Measurements from ENCODE around the gene POU3F1. TPM values are rescaled to one million over a fixed set of nuclear protein-coding genes. Genes with fewer than 3 reads are reported as not detected.
A peak's percentile ranks its signal among the peaks of the same experiment; 100 is the strongest.

POU3F1 gene
- total and polyA plus RNA-seq, 3 experiments from 2014 or later = 0.09 to 0.57 (median 0.44) TPM

DNA sequence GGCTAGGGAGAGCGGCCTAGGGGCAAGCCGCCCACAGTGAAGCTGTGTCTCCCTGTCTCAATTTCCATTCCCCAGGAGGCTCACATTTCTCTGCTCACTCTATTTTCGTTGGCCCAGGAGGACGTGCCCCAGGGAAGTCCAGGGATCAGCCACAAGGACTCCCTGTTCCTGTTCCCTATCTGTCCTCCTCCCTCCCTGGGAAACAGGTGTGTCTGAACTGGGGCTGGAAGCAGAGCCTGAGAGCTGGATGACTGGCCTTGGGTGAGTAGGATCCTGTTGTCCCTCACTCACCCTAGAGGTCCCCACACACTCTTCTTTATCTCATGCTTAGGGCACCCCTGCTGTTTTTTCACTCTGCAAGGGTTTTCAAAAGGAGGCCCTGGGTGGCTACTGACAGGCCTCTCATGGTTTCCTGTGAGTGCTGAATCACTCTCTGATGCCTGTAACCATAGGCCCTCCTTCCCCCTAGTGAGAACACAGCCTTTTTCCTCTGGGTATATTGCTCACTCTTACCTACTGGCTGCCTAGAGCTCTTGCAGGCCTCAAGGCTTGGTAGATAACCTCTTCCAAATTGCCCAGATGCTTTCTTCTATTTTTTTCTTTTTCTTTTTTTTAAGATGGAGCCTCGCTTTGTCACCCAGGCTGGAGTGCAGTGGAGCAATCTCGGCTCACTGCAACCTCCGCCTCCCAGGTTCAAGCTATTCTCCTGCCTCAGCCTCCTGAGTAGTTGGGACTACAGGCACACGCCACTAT is 37.3 kb downstream of the POU3F1 start:
- peak overlapping the region; percentile 67 for H3K27ac ChIP-seq (ENCODE audit: low read depth, low read length)
- Mint-ChIP-seq H3K9me3 (no peaks in the 10 kb centered on the region), H3K4me1 (peaks cover 54 to 60% (median 55%) of the 10 kb centered on the region in 3 donors), H3K4me3 (peak overlapping the region in 5 of 7 donors; percentile 19 to 77 (median 37)), H3K27ac (peak overlapping the region; percentile 72 to 97 (median 92)), H3K27me3 (peaks cover 2 to 4% of the 10 kb centered on the region in 2 donors), H3K36me3 (peaks cover 0 to 9% (median 0%) of the 10 kb centered on the region in 3 donors)
- peaks cover 49% of the 10 kb centered on the region for H3K4me1 ChIP-seq (ENCODE audit: insufficient read depth, low read length)
- no peaks in the 10 kb centered on the region for H3K36me3 ChIP-seq (ENCODE audit: insufficient read depth, low read length)
- ChIA-PET CTCF (interaction anchor here (1.1 to 2.2 kb wide), 3 partner anchors 14 to 150 kb away, joined by 3 to 10 read pairs (median 3); partner anchors contain the start of gene MTF1), POLR2A (interaction anchor here (1.4 kb wide), 1 partner anchor 12 kb away, joined by 3 read pairs; no protein-coding TSS in a partner anchor)
- peak in 4 of 5 donors; percentile 22 to 60 (median 52) for DNase-seq
- no peaks in the 10 kb centered on the region for H3K27me3 ChIP-seq (ENCODE audit: insufficient read depth, low read length, poor library complexity, severe bottlenecking)
- no peak overlapping the region for H3K4me3 ChIP-seq (ENCODE audit: low read length)
- H3K9me3 ChIP-seq (ENCODE audit: low read length) = no peaks in the 10 kb centered on the region

DNA sequence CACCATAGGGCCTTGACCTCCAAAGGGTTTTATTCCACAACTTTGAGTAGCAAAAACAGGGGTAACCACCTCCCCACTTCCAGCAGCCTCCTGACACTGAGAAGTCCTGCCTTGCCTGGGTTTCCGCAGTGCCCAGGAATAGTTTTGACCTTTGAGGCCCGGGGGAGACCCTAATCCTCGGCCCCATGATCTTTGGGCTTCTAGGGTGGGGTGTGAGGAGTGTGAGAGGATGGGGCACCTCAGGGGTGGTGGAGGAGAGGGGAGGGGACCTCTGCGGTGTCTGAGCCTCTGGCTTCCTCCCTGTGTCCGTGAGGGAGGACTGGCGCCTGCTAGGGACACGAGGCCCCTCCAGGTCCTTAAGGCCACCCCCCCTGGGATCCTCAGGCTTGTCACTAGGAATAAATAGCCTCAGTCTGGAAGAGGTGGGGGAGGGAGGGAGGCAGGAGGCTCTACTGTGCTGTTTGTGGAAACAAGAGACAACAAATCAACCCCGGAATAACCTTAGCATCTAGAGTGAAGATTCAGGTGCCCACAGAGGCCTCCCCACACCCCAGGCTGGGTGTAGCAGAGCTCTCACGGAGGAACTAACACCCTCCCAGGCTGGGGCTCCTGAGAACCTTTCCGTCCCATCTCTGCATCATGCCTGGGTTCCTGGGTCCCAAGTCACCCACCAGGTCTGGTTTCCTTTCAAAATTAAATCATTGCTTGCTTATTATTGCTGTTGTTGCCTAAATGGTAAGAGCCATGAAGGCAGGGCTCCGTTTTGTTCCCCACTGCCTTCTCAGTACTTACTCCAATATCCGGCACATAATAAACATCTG is 40.4 kb downstream of the POU3F1 start:
- POLR2A ChIA-PET = no interaction called here
- H3K36me3 ChIP-seq (ENCODE audit: insufficient read depth, low read length) = no peaks in the 10 kb centered on the region
- peaks cover 35% of the 10 kb centered on the region for H3K4me1 ChIP-seq (ENCODE audit: insufficient read depth, low read length)
- H3K27ac ChIP-seq (ENCODE audit: low read depth, low read length) = peak overlapping the region; percentile 14
- CTCF ChIA-PET = interaction anchor here (1.4 kb wide), 1 partner anchor 16 kb away, joined by 3 read pairs; no protein-coding TSS in a partner anchor
- Mint-ChIP-seq H3K36me3 (no peaks in the 10 kb centered on the region), H3K4me3 (peak overlapping the region; percentile 65 to 84 (median 79)), H3K27me3 (peaks cover 0 to 11% of the 10 kb centered on the region in 2 donors), H3K27ac (peak overlapping the region; percentile 68 to 95 (median 82)), H3K4me1 (peaks cover 39 to 49% (median 41%) of the 10 kb centered on the region in 3 donors), H3K9me3 (no peaks in the 10 kb centered on the region)
- DNase-seq = no peak
- no peaks in the 10 kb centered on the region for H3K9me3 ChIP-seq (ENCODE audit: low read length)
- no peaks in the 10 kb centered on the region for H3K27me3 ChIP-seq (ENCODE audit: insufficient read depth, low read length, poor library complexity, severe bottlenecking)
- H3K4me3 ChIP-seq (ENCODE audit: low read length) = no peak overlapping the region

DNA sequence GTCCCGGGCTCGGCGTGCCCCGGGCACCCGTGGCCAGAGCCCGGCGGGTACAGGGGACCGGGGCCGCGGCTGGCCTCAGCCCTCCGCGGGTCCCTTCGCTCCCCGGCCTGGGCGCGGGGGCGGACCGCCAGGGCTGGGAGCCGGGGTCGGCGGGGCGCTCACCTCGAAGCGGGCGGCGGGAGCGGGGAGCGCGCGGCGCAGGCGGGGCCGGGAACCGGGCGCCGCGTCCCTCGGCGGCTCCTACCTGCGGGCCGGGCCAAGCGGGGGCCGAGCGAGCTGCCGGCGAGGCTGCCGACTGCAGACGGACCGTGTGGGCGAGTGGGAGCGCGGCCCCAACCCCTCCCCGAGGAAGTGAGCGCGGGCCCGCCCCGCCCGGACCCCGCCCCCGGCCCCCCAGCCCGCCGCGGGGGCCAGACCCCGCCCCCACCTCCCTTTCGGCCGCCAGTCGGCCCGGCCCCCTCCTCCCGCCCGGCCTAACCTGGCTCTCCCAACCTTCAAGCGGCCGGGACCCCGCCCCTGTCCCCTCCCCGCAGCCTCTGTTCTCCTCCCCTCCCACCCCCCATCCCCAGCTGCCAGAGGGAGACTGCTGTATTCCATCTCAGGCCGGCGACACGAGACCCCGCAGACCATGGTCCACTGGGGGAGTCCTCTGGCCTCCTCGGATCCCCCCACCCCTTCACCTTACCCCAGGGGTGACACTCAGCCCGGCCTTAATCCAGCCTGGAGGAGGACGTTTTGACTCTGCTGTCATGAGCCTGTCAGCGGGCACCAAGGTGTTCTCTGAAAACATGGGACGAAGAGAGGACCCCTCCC is 41.2 kb downstream of the POU3F1 start, which contains the start of gene FHL3:
TSS of gene FHL3 (minus strand) at position 320 of the 813 bp plus-strand sequence. CDS start 6,102 bp downstream, outside the sequence.
- Mint-ChIP-seq H3K27me3 (peaks cover 0 to 11% of the 10 kb centered on the region in 2 donors), H3K4me1 (peaks cover 37 to 51% (median 40%) of the 10 kb centered on the region in 3 donors), H3K36me3 (no peaks in the 10 kb centered on the region), H3K9me3 (no peaks in the 10 kb centered on the region), H3K4me3 (peak within 1 kb of the TSS; percentile 72 to 93 (median 86)), H3K27ac (peak within 1 kb of the TSS; percentile 68 to 96 (median 85))
- H3K4me3 ChIP-seq (ENCODE audit: low read length) = peak within 1 kb of the TSS; percentile 61
- no peaks in the 10 kb centered on the region for H3K27me3 ChIP-seq (ENCODE audit: insufficient read depth, low read length, poor library complexity, severe bottlenecking)
- peaks cover 34% of the 10 kb centered on the region for H3K4me1 ChIP-seq (ENCODE audit: insufficient read depth, low read length)
- ChIA-PET CTCF (no interaction called here), POLR2A (no interaction called here)
- no peaks in the 10 kb centered on the region for H3K36me3 ChIP-seq (ENCODE audit: insufficient read depth, low read length)
- DNase-seq = peak in 3 of 5 donors; percentile 41 to 57 (median 57)
- peak within 1 kb of the TSS; percentile 75 for H3K27ac ChIP-seq (ENCODE audit: low read depth, low read length)
- no peaks in the 10 kb centered on the region for H3K9me3 ChIP-seq (ENCODE audit: low read length)

- Mint-ChIP-seq H3K4me1 (peaks cover 33 to 48% (median 44%) of the 10 kb centered on the region in 3 donors), H3K4me3 (peak overlapping the region; percentile 72 to 93 (median 86)), H3K27ac (peak overlapping the region; percentile 36 to 96 (median 85)), H3K9me3 (no peaks in the 10 kb centered on the region), H3K27me3 (peaks cover 0 to 11% of the 10 kb centered on the region in 2 donors), H3K36me3 (no peaks in the 10 kb centered on the region)
- H3K27me3 ChIP-seq (ENCODE audit: insufficient read depth, low read length, poor library complexity, severe bottlenecking) = no peaks in the 10 kb centered on the region
- no peaks in the 10 kb centered on the region for H3K9me3 ChIP-seq (ENCODE audit: low read length)
- H3K4me1 ChIP-seq (ENCODE audit: insufficient read depth, low read length) = peaks cover 26% of the 10 kb centered on the region
- peak overlapping the region; percentile 61 for H3K4me3 ChIP-seq (ENCODE audit: low read length)
- ChIA-PET CTCF (interaction anchor here (0.8 to 2.5 kb wide), 3 partner anchors 13 to 14 kb away, joined by 3 to 7 read pairs (median 3); no protein-coding TSS in a partner anchor), POLR2A (no interaction called here)
- no peaks in the 10 kb centered on the region for H3K36me3 ChIP-seq (ENCODE audit: insufficient read depth, low read length)
- no peak for DNase-seq
- H3K27ac ChIP-seq (ENCODE audit: low read depth, low read length) = peak overlapping the region; percentile 75
Observed at GRCh38 chr1:38004284-38005108, 42.1 kb downstream of the POU3F1 start.

DNA sequence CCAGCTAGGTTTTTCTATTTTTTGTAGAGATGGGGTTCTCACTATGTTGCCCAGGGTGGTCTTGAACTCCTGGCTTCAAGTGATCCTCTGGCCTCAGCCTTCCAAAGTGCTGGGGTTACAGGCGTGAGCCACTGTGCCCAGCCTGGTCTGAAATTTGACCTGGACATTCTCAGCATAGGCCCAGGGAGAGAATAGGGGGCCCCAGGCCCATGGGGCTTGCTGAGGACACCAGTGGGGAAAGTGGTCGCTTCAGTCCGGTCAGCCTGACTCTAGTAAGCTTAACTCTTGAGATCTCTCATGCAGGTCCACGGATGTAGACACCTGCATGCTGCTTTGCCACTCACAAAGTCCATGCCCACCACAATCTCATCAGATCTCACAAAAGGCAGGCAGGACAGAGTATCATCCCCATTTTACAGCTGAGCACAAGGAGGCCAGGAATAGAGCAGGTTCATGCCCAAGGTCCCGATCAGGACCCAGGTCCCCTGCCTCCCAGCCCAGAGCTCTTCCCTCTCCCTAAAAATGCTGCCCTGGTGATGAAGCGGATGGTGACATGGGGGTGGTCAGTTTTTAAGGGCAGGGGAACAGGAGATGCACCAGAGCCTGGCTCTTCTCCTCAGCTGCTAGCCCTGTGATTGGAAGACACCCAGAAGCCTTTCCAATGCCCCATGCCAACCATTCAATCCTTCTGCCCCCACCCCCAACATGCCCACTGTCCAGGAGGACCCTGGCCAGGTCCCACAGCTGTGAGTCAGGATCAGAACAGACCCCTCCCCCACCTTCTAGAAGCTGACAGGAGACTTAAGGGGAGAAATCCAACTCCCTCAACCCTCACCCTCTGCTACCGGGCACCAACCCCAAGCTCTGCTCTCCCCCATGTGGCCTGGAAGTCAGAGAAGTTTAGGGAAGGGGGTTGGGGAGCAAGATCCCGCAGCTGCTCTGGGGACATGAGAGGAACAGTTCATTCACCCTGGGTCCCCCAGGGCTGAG is 43.0 kb downstream of the POU3F1 start:
- Histone ChIP-seq H3K9me3 (ENCODE audit: low read length) (no peaks in the 10 kb centered on the region), H3K4me3 (ENCODE audit: low read length) (peak overlapping the region; percentile 61), H3K27me3 (ENCODE audit: insufficient read depth, low read length, poor library complexity, severe bottlenecking) (no peaks in the 10 kb centered on the region), H3K36me3 (ENCODE audit: insufficient read depth, low read length) (peaks cover 3% of the 10 kb centered on the region), H3K27ac (ENCODE audit: low read depth, low read length) (peak overlapping the region; percentile 75), H3K4me1 (ENCODE audit: insufficient read depth, low read length) (peaks cover 20% of the 10 kb centered on the region)
- H3K27ac Mint-ChIP-seq = peak overlapping the region in 7 of 8 donors; percentile 52 to 96 (median 82)
- peak overlapping the region; percentile 72 to 93 (median 86) for H3K4me3 Mint-ChIP-seq
- no peaks in the 10 kb centered on the region for H3K9me3 Mint-ChIP-seq
- CTCF ChIA-PET = interaction anchor here (0.8 to 2.5 kb wide), 3 partner anchors 13 to 15 kb away, joined by 3 to 7 read pairs (median 3); no protein-coding TSS in a partner anchor
- H3K4me1 Mint-ChIP-seq = peaks cover 31 to 45% (median 40%) of the 10 kb centered on the region in 3 donors
- DNase-seq = no peak
- H3K36me3 Mint-ChIP-seq = no peaks in the 10 kb centered on the region
- POLR2A ChIA-PET = no interaction called here
- H3K27me3 Mint-ChIP-seq = peaks cover 0 to 11% of the 10 kb centered on the region in 2 donors

Data from CD8-positive, alpha-beta memory T cell (primary cell).